ENCODE measurements around the gene ARSG. TPM values are rescaled to one million over a fixed set of nuclear protein-coding genes. Genes with fewer than 3 reads are reported as not detected.

ARSG gene
- total and polyA plus RNA-seq, 2 experiments from 2014 or later = 1.7 to 5.1 TPM

GRCh38 chr17:68325961-68326360 is 34.7 kb downstream of the ARSG start:
- no peak overlapping the region for H3K4me3 Mint-ChIP-seq
- TF ChIP-seq ZNF114 (CRISPR knock-in tag; IDR thresholded peaks at IDR 0.05) (no peak), CTCF (conservative IDR thresholded peaks at IDR 0.05; ENCODE audit: low read depth in 2 of 2) (no peak), EZH2phosphoT487 (IDR thresholded peaks at IDR 0.05; ENCODE audit: unreplicated experiment) (no peak), REST (IDR thresholded peaks at IDR 0.05; ENCODE audit: unreplicated experiment) (no peak), POLR2AphosphoS5 (IDR thresholded peaks at IDR 0.05; ENCODE audit: low read depth) (no peak), ZNF331 (CRISPR knock-in tag; IDR thresholded peaks at IDR 0.05; ENCODE audit: low read depth) (no peak), STAT1 (IDR thresholded peaks at IDR 0.05; ENCODE audit: unreplicated experiment) (no peak), NANOG (IDR thresholded peaks at IDR 0.05; ENCODE audit: borderline replicate concordance) (no peak), ZNF462 (CRISPR knock-in tag; IDR thresholded peaks at IDR 0.05) (no peak), CREB1 (CRISPR knock-in tag; IDR thresholded peaks at IDR 0.05; ENCODE audit: low read depth) (no peak), EZH2 (IDR thresholded peaks at IDR 0.05; ENCODE audit: low read depth, unreplicated experiment) (no peak), ETS1 (IDR thresholded peaks at IDR 0.05) (no peak), JUNB (IDR thresholded peaks at IDR 0.05; ENCODE audit: unreplicated experiment) (no peak)

More at GRCh38 chr17:68325961-68326360, 34.7 kb downstream of the ARSG start:
- no peaks in the 10 kb centered on the region for H3K9me2 ChIP-seq (ENCODE audit: insufficient read depth)
- DNase-seq (ENCODE audit: low spot score) = no peak
- ATAC-seq = no peak
- H4K20me1 ChIP-seq (replicated peaks; ENCODE audit: insufficient read depth) = no peaks in the 10 kb centered on the region
- Mint-ChIP-seq H3K27ac (no peak overlapping the region), H3K27me3 (ENCODE audit: insufficient read depth, low read depth, poor library complexity) (no peaks in the 10 kb centered on the region), H3K4me1 (peaks cover 8% of the 10 kb centered on the region), H3K9me3 (peaks cover 15% of the 10 kb centered on the region), H3K36me3 (ENCODE audit: low read depth) (peaks cover 14% of the 10 kb centered on the region)
- H3K27me3 ChIP-seq (ENCODE audit: insufficient read depth) = no peaks in the 10 kb centered on the region
- H3K79me2 ChIP-seq (replicated peaks; ENCODE audit: insufficient read depth) = no peaks in the 10 kb centered on the region
- H3K4me1 ChIP-seq (ENCODE audit: insufficient read depth) = peaks cover 8% of the 10 kb centered on the region
- no peak overlapping the region for H3K4me2 ChIP-seq
- H3K36me3 ChIP-seq (ENCODE audit: insufficient read depth) = no peaks in the 10 kb centered on the region
- H3F3A ChIP-seq (replicated peaks; ENCODE audit: low read depth) = no peaks in the 10 kb centered on the region
- H2AFZ ChIP-seq = no peak overlapping the region
- H3K27ac ChIP-seq (ENCODE audit: low read depth) = no peak overlapping the region
- H3K4me3 ChIP-seq = no peak overlapping the region
